Measurements from ENCODE around the gene EPRS1. TPM values are rescaled to one million over a fixed set of nuclear protein-coding genes. Genes with fewer than 3 reads are reported as not detected.

Gene EPRS1
- total RNA-seq, 1 experiment from 2014 or later, result 140 TPM

DNA sequence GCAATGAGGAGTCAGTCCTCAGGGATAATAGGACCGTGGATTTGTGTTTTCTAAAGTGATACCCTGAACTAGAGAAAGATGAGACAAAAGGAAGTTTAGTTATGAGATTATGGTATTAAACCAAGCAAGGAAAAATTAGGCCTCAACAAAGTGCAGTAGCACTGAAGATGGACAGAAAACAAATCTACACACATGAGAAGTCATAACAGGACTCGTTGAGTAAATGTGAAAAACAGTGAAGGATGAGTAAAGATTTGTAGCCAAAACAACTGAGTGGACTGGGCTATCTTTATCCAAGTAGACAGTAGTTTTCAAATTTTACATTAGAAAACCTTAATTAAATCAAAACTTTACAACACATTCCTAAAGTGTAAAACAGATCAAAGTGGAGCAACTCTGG lies 15.0 kb downstream of the EPRS1 start:
- no peak for ATAC-seq
- TF ChIP-seq, protein P1, sequence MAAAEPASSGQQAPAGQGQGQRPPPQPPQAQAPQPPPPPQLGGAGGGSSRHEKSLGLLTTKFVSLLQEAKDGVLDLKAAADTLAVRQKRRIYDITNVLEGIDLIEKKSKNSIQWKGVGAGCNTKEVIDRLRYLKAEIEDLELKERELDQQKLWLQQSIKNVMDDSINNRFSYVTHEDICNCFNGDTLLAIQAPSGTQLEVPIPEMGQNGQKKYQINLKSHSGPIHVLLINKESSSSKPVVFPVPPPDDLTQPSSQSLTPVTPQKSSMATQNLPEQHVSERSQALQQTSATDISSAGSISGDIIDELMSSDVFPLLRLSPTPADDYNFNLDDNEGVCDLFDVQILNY (CRISPR knock-in tag; IDR thresholded peaks at IDR 0.05), result no peak
- TF ChIP-seq, protein P2, sequence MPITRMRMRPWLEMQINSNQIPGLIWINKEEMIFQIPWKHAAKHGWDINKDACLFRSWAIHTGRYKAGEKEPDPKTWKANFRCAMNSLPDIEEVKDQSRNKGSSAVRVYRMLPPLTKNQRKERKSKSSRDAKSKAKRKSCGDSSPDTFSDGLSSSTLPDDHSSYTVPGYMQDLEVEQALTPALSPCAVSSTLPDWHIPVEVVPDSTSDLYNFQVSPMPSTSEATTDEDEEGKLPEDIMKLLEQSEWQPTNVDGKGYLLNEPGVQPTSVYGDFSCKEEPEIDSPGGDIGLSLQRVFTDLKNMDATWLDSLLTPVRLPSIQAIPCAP (CRISPR knock-in tag; IDR thresholded peaks at IDR 0.05), result no peak
- TF ChIP-seq, protein P3, sequence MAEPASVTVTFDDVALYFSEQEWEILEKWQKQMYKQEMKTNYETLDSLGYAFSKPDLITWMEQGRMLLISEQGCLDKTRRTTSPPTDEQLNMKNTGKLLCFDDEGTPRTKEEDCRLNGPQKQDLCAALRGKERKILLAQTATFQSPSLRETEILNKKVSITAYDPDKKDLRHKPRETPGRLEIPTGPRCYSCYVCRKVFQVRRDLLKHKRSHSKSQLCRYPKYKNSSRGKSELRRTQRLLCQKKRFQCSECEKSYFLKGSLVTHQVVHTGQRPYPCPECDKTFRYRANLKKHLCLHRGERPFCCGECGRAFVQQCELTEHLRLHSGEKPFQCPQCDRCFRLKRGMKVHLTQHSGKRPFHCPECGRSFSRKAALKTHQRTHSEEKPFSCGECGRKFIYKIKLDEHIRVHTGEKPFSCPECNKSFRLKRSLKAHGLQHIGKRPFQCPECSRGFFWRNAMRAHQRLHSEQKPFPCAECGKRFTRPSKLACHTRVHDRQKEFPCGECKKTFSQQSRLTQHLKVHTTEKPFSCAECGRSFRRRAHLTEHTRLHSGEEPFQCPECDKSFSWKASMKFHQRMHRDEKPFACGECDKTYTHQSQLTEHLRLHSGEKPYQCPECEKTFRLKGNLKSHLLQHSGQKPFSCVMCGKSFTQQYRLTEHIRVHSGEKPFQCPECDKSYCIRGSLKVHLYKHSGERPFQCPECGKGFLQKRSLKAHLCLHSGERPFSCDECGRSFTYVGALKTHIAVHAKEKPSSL (CRISPR knock-in tag; conservative IDR thresholded peaks at IDR 0.05), result no peak
- TF ChIP-seq, protein P4, sequence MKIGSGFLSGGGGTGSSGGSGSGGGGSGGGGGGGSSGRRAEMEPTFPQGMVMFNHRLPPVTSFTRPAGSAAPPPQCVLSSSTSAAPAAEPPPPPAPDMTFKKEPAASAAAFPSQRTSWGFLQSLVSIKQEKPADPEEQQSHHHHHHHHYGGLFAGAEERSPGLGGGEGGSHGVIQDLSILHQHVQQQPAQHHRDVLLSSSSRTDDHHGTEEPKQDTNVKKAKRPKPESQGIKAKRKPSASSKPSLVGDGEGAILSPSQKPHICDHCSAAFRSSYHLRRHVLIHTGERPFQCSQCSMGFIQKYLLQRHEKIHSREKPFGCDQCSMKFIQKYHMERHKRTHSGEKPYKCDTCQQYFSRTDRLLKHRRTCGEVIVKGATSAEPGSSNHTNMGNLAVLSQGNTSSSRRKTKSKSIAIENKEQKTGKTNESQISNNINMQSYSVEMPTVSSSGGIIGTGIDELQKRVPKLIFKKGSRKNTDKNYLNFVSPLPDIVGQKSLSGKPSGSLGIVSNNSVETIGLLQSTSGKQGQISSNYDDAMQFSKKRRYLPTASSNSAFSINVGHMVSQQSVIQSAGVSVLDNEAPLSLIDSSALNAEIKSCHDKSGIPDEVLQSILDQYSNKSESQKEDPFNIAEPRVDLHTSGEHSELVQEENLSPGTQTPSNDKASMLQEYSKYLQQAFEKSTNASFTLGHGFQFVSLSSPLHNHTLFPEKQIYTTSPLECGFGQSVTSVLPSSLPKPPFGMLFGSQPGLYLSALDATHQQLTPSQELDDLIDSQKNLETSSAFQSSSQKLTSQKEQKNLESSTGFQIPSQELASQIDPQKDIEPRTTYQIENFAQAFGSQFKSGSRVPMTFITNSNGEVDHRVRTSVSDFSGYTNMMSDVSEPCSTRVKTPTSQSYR (CRISPR knock-in tag; IDR thresholded peaks at IDR 0.05), result no peak
- TF ChIP-seq, protein P5, sequence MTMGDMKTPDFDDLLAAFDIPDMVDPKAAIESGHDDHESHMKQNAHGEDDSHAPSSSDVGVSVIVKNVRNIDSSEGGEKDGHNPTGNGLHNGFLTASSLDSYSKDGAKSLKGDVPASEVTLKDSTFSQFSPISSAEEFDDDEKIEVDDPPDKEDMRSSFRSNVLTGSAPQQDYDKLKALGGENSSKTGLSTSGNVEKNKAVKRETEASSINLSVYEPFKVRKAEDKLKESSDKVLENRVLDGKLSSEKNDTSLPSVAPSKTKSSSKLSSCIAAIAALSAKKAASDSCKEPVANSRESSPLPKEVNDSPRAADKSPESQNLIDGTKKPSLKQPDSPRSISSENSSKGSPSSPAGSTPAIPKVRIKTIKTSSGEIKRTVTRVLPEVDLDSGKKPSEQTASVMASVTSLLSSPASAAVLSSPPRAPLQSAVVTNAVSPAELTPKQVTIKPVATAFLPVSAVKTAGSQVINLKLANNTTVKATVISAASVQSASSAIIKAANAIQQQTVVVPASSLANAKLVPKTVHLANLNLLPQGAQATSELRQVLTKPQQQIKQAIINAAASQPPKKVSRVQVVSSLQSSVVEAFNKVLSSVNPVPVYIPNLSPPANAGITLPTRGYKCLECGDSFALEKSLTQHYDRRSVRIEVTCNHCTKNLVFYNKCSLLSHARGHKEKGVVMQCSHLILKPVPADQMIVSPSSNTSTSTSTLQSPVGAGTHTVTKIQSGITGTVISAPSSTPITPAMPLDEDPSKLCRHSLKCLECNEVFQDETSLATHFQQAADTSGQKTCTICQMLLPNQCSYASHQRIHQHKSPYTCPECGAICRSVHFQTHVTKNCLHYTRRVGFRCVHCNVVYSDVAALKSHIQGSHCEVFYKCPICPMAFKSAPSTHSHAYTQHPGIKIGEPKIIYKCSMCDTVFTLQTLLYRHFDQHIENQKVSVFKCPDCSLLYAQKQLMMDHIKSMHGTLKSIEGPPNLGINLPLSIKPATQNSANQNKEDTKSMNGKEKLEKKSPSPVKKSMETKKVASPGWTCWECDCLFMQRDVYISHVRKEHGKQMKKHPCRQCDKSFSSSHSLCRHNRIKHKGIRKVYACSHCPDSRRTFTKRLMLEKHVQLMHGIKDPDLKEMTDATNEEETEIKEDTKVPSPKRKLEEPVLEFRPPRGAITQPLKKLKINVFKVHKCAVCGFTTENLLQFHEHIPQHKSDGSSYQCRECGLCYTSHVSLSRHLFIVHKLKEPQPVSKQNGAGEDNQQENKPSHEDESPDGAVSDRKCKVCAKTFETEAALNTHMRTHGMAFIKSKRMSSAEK (CRISPR knock-in tag; IDR thresholded peaks at IDR 0.05; ENCODE audit: borderline replicate concordance), result no peak
- ChIA-PET CTCF (no interaction called here), POLR2A (no interaction called here)
- DNase-seq (ENCODE audit: low spot score), result no peak
- Mint-ChIP-seq H3K27ac (no peak overlapping the region), H3K27me3 (ENCODE audit: low read depth) (no peaks in the 10 kb centered on the region), H3K9me3 (no peaks in the 10 kb centered on the region), H3K36me3 (peaks cover 52% of the 10 kb centered on the region), H3K4me3 (no peak overlapping the region), H3K4me1 (no peaks in the 10 kb centered on the region)

DNA sequence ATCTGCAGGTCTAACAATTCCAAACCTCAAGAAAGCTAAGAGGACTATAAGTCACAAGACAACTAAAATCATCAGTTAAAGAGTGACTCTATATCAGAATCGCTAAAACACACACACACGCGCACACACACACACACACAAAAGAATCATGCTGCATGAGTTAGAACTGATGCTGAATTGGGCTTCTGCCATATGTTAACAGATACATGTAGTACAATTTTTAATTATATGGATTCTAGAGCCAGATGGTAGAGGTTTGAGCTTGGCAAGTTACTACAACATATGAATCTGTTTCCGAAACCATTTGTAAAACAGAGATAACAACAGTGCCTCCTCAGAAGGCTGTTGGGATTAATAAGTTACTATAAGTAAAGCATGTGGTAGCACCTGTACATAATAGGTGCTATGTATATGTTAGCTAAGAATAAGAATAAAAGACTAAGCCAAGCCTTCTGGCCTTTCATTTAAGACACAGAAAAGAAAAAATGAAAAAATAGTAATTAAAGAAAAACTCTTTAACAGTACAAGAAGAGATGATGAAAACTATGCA lies 17.9 kb downstream of the EPRS1 start:
- ATAC-seq (no peak), DNase-seq (ENCODE audit: low spot score) (no peak)
- H3K27ac Mint-ChIP-seq, result no peak overlapping the region
- CTCF ChIA-PET, result no interaction called here
- H3K4me1 Mint-ChIP-seq, result no peaks in the 10 kb centered on the region
- POLR2A ChIA-PET, result no interaction called here
- no peaks in the 10 kb centered on the region for H3K27me3 Mint-ChIP-seq (ENCODE audit: low read depth)
- TF ChIP-seq ZNF263 (CRISPR knock-in tag; IDR thresholded peaks at IDR 0.05; ENCODE audit: low read depth) (no peak), CREM (CRISPR knock-in tag; IDR thresholded peaks at IDR 0.05) (no peak), MXD4 (CRISPR knock-in tag; IDR thresholded peaks at IDR 0.05; ENCODE audit: borderline replicate concordance) (no peak), NR1H2 (CRISPR knock-in tag; IDR thresholded peaks at IDR 0.05) (no peak)
- TF ChIP-seq, protein P6, sequence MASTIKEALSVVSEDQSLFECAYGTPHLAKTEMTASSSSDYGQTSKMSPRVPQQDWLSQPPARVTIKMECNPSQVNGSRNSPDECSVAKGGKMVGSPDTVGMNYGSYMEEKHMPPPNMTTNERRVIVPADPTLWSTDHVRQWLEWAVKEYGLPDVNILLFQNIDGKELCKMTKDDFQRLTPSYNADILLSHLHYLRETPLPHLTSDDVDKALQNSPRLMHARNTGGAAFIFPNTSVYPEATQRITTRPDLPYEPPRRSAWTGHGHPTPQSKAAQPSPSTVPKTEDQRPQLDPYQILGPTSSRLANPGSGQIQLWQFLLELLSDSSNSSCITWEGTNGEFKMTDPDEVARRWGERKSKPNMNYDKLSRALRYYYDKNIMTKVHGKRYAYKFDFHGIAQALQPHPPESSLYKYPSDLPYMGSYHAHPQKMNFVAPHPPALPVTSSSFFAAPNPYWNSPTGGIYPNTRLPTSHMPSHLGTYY (CRISPR knock-in tag; IDR thresholded peaks at IDR 0.05), result no peak
- H3K4me3 Mint-ChIP-seq, result no peak overlapping the region
- H3K36me3 Mint-ChIP-seq, result peaks cover 65% of the 10 kb centered on the region
- H3K9me3 Mint-ChIP-seq, result no peaks in the 10 kb centered on the region
